Esophagus mucosa (tissue), 1 donor: ENCODE data around the gene MYH7. TPM values are rescaled to one million over a fixed set of nuclear protein-coding genes. Genes with fewer than 3 reads are reported as not detected.
"Not testable (repeated sequence)": the region's sequence is repeated elsewhere in the genome, so short reads cannot be mapped to it uniquely, and the experiment has no call there.

Source experiments
- ATAC-seq: fragments of 200-7000 bp; cut with Tn5 transposase; one replicate; pipeline ENCODE4 v1.9.1; 2020
- total RNA-seq: library from RNA; stranded (reverse); gene quantifications from one replicate; pipeline ENCODE4 v1.2.4, GENCODE V29; 2023
- donor health status: DM: yes; HTN: yes; CAD: no.

MYH7 gene
- total RNA-seq, result 0.72 TPM

DNA sequence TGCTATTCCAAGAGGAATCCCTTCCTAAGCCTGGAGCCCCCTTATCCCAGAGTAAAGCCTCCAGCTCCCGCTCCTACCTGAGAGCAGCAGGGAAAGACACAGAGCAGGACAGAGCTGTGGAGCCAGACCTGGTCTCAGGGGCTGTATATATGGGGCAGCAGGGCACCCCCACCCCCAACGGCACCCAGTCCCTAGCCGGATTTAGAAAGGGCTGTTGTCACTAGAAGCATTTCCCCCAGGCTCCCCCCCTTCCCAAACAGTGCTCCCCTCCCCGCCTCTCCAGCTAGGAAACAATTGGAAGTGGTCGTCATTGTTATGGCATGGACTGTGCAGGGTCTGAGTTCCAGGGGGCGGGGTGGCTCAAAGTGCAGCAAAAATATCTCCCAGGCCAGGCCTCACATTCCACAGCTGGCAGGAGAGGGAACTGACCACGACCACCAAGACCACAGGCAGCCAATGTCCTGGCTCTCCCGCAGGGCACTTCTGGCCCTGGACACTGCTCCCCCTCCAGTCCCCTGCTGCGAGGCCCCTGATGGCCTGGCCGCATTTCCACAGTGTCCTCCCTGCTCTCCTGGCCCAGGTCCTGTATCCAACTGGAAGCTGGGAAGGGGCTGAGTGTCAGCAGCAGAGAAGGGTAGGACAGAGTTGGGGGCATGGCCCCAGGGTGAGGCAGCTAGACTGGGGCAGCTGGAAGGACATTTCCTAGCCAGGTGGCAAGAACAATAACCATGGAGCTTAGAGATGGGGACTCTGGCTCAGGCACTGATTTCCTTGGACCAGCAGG, at the start of gene MYH7:
Gene MYH7, minus strand, starts transcription at position 118 of the 784 bp plus-strand sequence. CDS start 1,928 bp downstream, outside the sequence.
- ATAC-seq, result no peak

DNA sequence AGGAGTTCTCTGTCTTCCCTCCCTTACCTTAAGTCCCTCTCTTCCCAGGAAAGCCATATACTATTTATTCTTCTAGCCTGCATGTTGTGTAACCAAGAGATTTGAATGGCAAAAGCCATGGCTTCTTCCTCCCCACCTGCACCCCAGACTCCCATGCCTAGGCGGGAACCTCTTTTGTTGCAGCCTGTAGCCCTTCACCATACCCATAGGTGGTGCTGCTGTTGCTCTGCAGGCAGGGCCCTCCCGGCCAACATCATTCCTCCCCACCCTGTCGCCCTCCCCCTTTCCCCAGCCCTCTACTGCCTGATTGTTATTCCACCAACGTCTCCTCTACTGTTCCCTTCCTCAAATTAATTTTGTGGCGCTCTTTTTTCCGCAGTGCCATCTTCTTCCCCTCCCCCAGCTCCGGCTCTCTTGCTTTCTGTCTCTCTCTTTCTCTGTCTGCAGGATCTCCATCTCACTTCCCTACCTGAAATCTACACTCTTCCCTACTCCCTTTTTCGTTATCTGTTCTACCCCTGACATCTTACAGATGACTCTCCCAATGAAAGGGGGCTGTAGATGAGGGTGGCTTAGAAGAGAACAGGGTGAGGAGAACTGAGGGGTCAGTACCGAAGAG, 47.9 kb upstream of the MYH7 start:
- no peak for ATAC-seq

DNA sequence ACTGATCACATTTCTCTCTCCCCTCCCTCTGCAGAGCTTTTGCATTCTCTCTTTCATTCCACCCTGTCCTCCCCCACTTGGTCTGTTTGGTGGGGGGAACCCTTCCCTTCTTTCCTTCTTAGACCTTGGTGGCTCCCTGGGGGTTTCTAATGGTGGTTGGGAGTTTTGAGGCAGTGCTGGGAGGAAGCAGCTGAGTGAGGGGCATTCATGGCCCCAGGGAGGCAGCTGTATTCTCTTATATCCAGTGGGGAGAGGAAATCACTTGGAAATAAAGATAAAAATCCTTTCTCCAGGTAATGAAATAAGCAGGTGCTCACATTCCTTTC, 47.3 kb upstream of the MYH7 start:
- no peak for ATAC-seq

DNA sequence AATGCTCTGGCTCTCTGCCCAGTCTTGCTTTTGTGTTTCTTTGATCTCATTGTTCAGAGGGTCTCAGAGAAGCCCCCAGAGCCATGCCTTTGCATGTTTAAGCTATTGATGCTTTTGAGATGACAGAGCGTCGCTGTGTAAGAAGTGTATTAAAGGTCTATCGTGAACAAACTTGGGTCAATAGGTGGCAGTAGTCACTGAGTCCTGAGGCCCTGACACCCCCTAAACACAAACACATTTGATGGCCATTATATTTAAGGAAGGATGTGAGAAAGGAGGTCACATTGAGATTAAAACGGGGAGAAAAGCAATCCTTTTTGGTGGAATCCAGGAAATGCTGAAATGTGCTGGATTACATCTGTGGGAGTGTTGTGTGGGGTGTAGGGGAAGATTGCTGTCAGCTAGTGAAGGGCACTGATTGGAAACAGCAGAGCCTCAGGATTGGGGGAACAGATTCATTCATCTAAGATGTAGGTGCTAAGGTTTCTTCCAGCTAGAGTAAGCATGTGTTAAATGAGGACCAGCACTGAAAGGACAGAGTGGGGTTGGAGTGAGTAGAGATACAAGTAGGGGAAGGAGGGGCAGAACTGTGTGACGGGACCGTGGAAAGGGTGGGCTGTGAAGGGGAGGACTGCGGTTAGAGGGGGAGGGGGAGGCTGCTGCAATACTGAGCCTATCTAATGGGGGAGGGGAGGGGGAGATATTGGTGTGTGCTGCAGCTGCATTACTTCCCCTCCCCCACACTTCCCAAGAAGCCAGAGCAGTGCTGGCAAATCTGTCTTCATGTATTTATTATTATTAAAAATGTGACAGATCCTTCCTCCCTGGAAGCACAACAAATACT, 46.7 kb upstream of the MYH7 start:
- no peak for ATAC-seq

DNA sequence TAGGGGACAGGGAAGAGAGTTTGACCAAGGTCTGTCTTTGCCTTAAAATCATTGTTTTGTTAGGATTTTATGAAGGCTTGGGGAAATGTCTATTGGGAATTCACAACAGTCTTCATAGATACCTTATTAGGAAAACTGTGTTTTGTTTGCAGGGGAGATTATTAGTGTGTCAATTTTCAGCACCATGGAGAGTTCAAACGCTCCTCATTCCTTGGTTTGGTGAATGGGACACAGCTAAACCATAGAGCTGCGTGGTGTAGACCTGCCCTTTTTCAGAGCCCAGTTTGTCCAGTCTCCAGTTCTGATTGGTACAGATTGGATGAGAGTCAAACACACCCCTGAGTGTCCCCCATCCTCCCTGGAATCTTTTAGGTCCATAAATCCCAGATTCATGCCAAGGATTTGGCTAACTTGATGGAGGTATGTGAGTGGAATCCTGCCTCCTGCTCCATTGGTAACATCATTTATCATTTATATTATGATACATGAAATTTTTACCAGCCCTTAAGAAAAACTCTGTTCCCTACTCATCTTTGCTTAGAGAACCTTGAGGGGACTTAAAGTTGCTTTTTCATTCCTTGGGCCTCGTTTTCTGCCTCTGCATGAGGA, 46.0 kb upstream of the MYH7 start:
- no peak for ATAC-seq

DNA sequence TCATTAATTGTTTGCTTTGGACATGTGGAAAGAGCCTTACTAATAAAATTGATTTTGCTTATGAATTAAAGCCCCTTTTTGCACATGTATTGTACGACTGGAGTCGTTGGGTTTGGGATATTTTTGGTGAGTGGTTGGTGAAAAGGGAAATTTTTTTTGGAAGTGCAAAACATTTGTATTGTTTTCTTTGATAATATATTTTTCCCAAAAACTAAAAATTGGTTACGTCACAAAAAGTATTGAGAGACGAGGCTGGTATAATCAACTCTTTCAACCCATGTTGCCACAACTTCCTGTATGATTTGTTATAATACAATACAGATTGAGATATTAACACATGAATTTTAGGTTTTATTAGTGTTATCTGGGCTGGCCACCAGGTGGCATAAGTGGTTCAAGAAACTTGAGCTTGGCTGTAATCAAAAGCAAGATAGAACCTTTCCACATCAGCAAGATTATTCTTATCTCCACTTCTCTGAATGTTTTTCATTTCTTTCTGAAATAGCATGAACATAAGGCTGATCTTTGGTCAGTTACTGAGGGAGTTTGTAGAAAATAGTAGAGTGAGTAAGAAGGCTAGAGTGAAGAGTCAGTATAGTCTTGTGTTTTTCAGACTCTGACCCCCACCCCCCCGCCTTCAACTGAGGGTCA, 42.8 kb upstream of the MYH7 start:
- peak; percentile 57 for ATAC-seq

DNA sequence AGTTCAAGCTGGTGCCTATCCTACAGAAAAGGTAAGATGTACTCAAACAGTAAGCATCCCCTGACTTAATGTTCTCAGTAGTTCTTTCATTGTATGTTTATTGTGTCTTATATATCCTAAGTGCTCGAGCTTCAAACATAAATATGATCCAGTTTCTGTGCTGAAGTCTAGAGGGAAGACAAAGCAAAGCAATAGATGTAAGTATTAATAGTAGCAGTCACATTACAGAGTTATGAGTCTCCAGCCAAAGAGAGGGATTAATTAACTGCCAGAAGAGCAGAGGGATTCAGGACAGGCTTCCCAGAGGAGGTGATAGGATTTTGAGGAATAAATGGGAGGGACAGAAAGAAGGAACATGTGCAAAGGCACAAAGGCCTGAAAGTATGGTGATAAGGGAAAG, 35.5 kb upstream of the MYH7 start:
- ATAC-seq, result no peak

DNA sequence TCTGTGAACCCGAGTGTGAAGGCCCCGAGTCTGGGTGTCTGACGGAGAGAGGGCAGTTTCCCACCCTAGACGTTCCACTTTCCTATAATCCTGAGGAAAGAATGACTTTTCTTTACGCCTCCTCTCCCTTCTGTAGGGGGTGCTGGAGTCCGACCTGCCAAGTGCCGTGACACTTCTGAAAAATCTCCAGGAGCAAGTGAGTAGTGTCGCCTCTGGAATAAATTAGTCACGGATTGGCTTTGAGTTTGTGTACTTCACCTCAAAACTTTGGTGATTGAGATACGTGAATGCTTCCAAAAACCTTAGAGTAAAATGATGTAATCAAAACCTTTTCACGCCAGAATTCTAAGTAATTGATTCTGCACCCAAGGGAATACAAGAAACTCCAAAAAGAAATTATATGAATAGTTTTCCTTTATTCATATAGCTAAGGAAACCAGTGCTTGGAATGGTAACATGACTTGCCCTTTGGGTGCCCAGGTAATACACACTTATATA, 34.5 kb upstream of the MYH7 start:
- peak; percentile 17 for ATAC-seq

DNA sequence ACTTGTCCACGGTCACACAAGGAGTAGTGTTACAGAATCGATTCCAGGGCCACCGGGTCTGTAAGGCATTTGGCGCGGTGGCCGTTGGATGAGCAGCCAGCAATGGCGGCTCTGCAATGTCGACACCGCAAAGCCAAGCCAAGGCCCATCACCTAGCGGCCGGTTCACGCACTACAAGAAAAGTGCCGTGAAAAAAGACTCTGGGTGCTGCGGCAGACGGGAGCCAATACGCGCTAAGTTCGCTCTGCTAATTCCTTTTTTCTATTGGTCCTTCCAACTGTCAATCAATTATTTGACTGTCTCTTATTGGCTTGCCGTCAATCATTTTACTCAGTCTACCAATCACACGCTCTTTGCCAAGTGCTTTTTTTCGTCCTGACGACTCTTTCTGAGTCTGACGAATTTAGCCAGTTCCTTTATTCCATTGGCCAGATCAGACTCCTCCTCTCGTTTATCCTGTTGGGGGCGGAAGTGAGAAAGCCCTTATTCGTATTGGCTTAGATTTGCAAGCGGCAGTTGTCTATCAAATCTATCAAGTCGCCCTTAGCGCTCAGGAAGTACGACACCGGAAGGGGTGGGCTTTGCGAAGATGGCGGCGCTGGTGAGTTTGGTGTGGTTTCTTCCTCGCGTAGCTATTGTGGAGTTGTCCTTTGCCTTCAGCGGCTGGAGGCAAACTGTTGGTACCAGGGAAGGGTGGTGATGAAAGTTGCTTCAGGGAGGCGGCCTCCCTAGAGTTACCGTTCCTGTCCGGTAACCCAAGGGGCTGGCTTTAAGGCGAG, 33.9 kb upstream of the MYH7 start, which contains the start of gene NGDN:
Gene NGDN, plus strand, starts transcription at position 577 of the 779 bp plus-strand sequence. Its CDS starts 13 bp downstream, at position 590.
- peak; percentile 99 for ATAC-seq

DNA sequence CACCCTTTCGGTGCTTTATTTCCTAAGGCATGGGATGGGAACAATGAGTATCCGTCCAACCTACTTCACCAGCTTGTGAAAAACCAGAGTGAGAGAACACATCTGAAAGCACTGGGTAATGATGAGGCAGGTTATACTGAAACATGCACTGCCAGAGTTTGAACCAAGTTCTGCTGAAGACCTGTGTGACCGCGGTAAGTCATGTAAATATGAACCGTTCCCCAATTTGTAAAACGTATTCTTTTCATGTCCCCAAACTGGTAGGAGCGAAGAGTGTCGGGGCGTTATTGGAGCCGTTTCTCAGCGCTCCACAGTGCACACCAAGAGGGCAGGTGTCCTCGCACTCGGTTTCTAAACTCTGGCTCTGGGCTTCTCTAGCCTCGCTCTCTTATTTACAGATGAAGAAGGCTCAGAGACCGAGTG, 33.3 kb upstream of the MYH7 start:
- ATAC-seq, result no peak

DNA sequence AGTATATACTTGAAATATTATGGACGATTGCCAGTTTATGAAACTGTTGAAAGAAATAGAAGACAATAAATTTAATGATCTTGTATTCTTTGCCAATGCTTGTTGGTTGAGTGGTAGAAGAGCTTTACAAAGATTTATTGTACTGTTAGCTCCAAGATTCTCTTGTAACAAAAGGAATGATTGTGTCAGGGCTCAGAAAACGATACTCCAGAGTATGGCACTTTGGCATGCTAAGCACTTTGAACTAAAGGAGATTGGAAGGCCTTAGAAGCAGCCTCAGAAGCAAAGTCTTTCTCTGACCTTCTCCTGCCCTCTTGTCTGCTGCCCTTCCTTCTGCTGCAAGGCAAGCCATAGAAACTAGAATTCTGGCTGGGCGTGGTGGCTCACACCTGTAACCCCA, 29.8 kb upstream of the MYH7 start:
- ATAC-seq, result no peak

DNA sequence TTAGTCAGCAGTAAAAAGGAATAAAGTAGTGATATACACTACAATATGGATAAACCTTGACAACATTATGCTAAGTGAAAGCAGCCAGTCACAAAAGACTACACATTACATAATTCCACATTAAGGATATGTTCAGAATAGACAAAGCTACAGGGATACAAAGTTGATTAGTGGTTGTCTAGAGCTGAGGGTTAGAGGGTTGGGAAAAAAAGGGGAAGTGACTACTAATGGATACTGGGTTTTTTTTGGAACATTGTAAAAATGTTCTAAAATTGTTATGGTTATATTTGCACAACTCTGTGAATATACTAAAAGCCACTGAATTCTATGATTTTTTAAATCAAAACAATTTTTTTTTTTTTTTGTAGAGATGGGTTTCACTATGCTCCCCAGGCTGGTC, 29.2 kb upstream of the MYH7 start:
- no peak for ATAC-seq

DNA sequence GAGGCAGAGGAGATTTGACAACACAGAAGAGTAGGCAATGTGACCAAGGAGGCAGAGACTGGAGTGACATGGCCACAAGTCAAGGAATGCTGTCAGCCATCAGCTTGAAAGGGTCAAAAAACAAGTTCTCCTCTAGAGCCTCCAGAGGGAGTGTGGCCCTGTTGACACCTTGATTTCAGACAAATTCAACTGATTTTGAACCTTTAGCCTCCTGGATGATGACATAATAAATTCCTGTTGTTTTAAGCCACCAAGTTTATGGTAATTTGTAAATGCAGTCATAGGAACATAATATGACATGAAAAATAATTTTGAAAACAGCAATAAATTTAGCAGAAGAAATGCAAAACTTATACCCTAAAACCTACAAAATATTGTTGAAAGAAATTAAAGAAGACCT, 25.5 kb upstream of the MYH7 start:
- ATAC-seq, result no peak

DNA sequence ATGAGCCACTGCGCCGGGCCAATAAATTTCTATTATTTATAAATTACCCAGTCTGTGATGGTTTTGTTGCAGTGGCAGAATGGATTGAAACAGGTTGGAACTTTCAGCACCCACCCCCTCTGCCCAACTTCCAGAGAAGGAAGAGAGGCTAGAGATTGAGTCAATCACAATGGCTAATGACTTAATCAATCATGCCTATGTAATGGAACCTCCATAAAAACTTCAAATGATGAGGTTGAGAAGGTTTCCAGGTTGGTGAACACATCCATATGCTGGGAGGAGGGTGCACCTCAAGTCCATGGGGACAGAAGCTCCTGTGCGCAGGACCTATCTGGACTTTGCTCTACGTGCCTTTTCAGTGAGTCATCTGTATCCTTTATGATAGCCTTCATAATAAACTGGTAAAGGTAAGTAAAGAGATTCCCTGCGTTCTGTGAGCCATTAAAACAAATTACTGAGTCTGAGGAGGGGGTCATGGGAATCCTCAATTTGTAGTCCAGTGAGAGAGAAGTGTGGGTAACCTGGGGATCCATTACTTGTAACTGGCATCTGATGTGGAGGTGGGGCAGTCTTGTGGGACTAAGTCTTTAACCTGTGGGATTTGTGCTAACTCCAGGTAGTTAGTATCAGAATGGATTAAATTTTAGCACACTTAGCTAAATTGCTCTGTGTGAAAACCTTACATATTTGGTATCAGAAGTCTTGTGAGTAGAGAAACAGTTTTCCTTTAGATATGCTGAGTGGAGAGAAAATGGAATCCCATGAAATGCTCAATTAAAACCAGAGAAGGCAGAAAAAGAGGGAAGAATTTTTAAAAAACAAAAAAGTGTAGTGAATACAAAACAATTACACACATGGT, 22.4 kb upstream of the MYH7 start:
- ATAC-seq, result no peak

DNA sequence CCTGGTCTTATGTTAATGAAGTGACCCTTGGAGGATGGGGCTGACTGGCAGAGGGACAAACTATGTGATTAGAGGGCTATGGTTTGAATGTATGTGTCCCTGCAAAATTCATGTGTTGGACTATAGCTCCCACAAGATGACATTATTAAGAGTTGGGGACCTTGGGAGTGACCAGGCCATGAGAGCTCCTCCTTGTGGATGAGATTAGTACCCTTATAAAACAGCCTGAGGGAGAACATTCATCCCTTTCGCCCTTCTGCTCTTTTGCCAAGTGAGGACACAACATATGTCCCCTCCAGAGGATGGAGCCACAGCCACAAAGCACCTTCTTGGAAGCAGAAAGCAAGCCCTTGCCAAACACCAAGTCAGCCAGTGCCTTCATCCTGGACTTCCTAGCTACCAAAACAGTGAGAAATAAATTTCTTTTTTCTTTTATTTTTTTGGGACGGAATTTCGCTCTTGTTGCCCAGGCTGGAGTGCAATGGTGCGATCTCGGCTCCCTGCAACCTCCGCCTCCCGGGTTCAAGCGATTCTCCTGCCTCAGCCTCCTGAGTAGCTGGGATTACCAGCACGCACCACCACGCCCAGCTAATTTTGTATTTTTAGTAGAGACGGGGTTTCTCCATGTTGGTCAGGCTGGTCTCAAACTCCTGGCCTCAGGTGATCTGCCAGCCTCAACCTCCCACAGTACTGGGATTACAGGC, 21.6 kb upstream of the MYH7 start:
- ATAC-seq, result not testable (repeated sequence)

DNA sequence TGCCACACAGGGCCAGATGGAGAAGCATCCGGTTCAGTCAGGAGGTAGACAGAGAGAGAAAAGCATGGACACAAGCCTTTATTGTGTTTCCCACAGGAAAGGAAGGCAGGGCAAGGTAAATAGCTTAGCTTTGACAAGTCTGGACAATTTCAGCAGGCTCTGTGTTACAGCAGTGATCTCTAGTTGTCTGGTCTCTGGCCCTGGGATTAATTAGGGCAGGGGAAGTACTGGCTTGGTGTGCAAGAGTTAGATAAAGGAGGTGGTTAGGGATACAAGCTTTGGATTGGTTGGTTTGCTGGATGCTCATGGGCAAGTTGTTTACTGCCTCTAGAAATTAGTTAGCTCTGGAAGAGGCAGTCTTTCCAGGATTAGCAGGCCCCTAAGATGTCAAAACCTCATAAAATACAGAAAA, 19.0 kb upstream of the MYH7 start:
- peak; percentile 36 for ATAC-seq

DNA sequence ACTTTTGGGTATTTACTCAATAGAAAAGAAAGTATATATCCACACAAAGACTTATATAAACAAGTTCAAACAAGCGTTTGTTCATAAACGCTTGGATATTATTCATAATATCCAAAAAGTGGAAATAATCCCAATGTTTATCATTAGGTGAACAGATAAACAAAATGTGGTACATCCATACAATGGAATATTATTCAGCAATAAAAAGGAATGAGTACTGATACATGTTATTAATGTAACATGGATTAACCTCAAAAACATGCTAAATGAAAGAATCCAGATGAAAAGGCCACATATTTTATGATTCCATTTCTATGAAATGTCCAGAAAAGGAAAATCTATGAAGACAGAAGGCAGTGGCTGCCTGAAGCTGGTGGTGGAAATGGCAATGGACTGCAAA, 16.8 kb upstream of the MYH7 start:
- ATAC-seq, result no peak

DNA sequence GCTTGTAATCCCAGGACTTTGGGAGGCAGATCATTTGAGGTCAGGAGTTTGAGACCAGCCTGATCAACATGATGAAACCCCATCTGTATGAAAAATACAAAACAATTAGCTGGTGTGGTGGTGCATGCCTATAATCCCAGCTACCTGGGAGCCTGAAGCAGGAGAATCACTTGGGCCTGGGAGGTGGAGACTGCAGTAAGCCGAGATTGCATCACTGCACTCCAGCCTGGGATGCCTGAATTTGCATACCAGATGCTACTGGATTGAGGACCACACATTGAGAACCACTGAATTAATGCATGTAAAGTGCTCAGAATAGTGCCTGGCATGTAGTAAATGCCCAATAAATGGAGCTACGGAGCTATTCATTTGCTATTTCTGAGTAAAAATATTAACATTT, 14.9 kb upstream of the MYH7 start:
- no peak for ATAC-seq

DNA sequence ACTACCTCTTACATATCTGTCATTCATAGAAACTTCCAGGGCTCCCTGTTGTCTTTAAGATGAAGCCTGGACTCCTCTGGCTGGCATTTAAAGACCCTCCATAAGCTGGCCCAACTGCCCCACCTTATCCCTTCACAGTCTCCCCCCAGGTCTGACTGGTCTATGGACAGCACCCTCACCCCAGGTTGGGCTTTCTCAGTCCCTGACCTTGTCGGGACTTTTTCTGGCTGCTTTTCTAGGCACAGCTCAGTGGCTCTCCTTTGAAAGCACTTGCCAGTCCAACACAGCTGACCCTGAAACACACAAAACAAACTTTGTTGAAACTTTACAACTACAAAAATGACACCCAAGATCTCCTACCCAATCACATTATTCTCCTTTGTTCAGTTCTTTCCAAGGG, 13.9 kb upstream of the MYH7 start:
- ATAC-seq, result no peak
